DND-41 (cell line): ENCODE data around the gene ARMC3.

Experiments used
- CTCF ChIP-seq: IDR thresholded peaks from 2 replicates; pipeline ENCODE4 v1.5.1; 2012; ENCODE audit warnings: borderline replicate concordance, low read length, moderate library complexity, mild to moderate bottlenecking; ENCODE audit not compliant: poor library complexity, severe bottlenecking; ENCODE audit errors: extremely low read depth
- EZH2 ChIP-seq: IDR thresholded peaks from 3 replicates; pipeline ENCODE4 v1.6.1; 2012; ENCODE audit warnings: borderline replicate concordance, low read depth, mild to moderate bottlenecking, moderate library complexity, low read length, inconsistent platforms; ENCODE audit not compliant: severe bottlenecking

DNA sequence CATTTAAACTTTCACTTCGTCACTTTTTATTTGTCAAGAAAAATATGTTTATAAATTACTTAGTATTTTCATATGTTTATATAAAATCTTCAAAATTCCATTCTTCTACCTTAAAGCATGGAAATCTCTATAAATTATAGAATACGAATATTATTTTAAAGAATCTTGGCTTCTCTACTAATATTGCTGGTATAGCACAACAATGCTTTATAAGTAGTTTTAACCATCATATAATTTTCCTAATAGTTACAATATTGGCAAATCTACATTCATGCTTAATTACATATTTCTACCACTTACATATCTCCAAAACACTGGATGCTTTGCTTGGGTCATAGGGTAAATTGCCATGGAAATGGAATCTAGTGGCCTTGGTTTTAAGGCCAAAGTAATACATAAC, 21.1 kb upstream of the ARMC3 start:
- TF ChIP-seq CTCF (no peak), EZH2 (no peak)
